ENCODE results near the gene ZNF765. TPM values are rescaled to one million over a fixed set of nuclear protein-coding genes. Genes with fewer than 3 reads are reported as not detected.

Gene ZNF765
- polyA plus RNA-seq, 1 donor from 2014 or later, result 8.7 TPM

DNA sequence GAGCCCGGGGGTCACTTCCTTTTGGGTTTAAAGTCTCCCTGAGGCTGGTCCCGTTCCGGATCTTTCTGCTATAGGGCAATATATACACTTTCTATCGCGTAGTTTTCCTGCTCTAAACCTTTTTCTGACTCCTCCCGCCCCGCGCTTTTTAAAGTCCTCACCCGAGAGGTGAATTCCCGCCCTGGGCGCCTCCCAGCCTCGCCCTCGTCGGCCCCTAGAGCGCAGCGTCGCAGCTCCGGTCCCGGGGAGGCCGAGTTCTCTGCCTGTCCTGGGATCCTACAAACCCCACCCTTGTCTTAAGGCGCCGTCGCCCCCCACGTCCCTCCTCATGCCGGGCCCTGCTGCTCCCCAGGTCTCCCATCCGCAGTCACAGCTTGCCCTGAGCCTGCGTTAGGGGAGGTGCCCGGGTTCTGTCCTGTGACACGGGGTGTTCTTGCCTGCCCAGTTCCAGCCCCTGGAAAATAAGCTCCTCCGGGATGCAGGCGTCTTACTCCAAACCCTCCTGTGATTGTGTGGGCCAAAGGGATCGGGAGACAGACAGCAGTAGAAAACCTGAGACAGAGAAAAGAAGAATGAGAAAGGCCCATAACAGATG lies 29.0 kb upstream of the ZNF765 start:
- peak overlapping the region; percentile 80 for H2AFZ ChIP-seq (ENCODE audit: low read depth, low read length)
- no peaks in the 10 kb centered on the region for H4K20me1 ChIP-seq (ENCODE audit: insufficient read depth)
- H3K79me2 ChIP-seq (replicated peaks; ENCODE audit: insufficient read depth, low read length), result no peaks in the 10 kb centered on the region
- peak overlapping the region; percentile 84 for H3K4me3 ChIP-seq (ENCODE audit: low read length)
- H3K27me3 ChIP-seq (ENCODE audit: insufficient read depth, low read depth, low read length), result no peaks in the 10 kb centered on the region
- H3K27ac ChIP-seq (ENCODE audit: low read length), result no peak overlapping the region
- no peaks in the 10 kb centered on the region for H3K36me3 ChIP-seq (ENCODE audit: insufficient read depth, low read length)
- TF ChIP-seq RAD21 (conservative IDR thresholded peaks at IDR 0.05), result no peak
- TF ChIP-seq TAF1 (IDR thresholded peaks at IDR 0.05; ENCODE audit: low read depth), result no peak
- no peaks in the 10 kb centered on the region for H3K9me2 ChIP-seq (ENCODE audit: insufficient read depth, low read length)
- H3K9me3 ChIP-seq (ENCODE audit: low read length), result no peaks in the 10 kb centered on the region
- H3F3A ChIP-seq (ENCODE audit: insufficient read depth, low read length, poor library complexity, severe bottlenecking), result no peaks in the 10 kb centered on the region
- peak overlapping the region; percentile 63 for H3K9ac ChIP-seq (ENCODE audit: low read length)
- peak overlapping the region; percentile 78 for H3K4me2 ChIP-seq (ENCODE audit: low read length)

- Histone ChIP-seq H3K9ac (ENCODE audit: low read length) (no peak overlapping the region), H3K4me3 (ENCODE audit: low read length) (no peak overlapping the region), H3K79me2 (replicated peaks; ENCODE audit: insufficient read depth, low read length) (no peaks in the 10 kb centered on the region), H3K27me3 (ENCODE audit: insufficient read depth, low read depth, low read length) (no peaks in the 10 kb centered on the region), H3K9me2 (ENCODE audit: insufficient read depth, low read length) (no peaks in the 10 kb centered on the region), H3F3A (ENCODE audit: insufficient read depth, low read length, poor library complexity, severe bottlenecking) (no peaks in the 10 kb centered on the region), H3K9me3 (ENCODE audit: low read length) (no peaks in the 10 kb centered on the region), H3K27ac (ENCODE audit: low read length) (no peak overlapping the region), H3K4me2 (ENCODE audit: low read length) (no peak overlapping the region), H3K36me3 (ENCODE audit: insufficient read depth, low read length) (no peaks in the 10 kb centered on the region), H4K20me1 (ENCODE audit: insufficient read depth) (no peaks in the 10 kb centered on the region), H2AFZ (ENCODE audit: low read depth, low read length) (no peak overlapping the region)
- TF ChIP-seq, protein P1, sequence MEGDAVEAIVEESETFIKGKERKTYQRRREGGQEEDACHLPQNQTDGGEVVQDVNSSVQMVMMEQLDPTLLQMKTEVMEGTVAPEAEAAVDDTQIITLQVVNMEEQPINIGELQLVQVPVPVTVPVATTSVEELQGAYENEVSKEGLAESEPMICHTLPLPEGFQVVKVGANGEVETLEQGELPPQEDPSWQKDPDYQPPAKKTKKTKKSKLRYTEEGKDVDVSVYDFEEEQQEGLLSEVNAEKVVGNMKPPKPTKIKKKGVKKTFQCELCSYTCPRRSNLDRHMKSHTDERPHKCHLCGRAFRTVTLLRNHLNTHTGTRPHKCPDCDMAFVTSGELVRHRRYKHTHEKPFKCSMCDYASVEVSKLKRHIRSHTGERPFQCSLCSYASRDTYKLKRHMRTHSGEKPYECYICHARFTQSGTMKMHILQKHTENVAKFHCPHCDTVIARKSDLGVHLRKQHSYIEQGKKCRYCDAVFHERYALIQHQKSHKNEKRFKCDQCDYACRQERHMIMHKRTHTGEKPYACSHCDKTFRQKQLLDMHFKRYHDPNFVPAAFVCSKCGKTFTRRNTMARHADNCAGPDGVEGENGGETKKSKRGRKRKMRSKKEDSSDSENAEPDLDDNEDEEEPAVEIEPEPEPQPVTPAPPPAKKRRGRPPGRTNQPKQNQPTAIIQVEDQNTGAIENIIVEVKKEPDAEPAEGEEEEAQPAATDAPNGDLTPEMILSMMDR (IDR thresholded peaks at IDR 0.05; ENCODE audit: poor library complexity, severe bottlenecking), result no peak
- no peak for TF ChIP-seq REST (IDR thresholded peaks at IDR 0.05; ENCODE audit: borderline replicate concordance)
- no peak for TF ChIP-seq EZH2 (IDR thresholded peaks at IDR 0.05; ENCODE audit: borderline replicate concordance, insufficient read depth, low read length, poor library complexity, severe bottlenecking)
- no peak for TF ChIP-seq EP300 (conservative IDR thresholded peaks at IDR 0.05; ENCODE audit: poor library complexity, severe bottlenecking)
- no peak for TF ChIP-seq POLR2AphosphoS5 (IDR thresholded peaks at IDR 0.05)
- no peak for TF ChIP-seq SMC3 (conservative IDR thresholded peaks at IDR 0.05; ENCODE audit: poor library complexity)
- TF ChIP-seq TAF1 (IDR thresholded peaks at IDR 0.05; ENCODE audit: low read depth), result no peak
- no peak for TF ChIP-seq RAD21 (conservative IDR thresholded peaks at IDR 0.05)
- TF ChIP-seq MXI1 (conservative IDR thresholded peaks at IDR 0.05; ENCODE audit: poor library complexity, severe bottlenecking), result no peak
Measured at GRCh38 chr19:53372196-53372595, 22.8 kb upstream of the ZNF765 start.

Measured in neural cell (in vitro differentiated cells).